Stomach smooth muscle (tissue), 2 donors: Measurements from ENCODE around the gene EYS.
A peak's percentile ranks its signal among the peaks of the same experiment; 100 is the strongest.
"Not testable (repeated sequence)": the region's sequence is repeated elsewhere in the genome, so short reads cannot be mapped to it uniquely, and the experiment has no call there.

Experiments used
- H3K27ac ChIP-seq: one replicate; pipeline ENCODE4 v1.7.0; 2013; ENCODE audit warnings: mild to moderate bottlenecking, low read length, inconsistent platforms
- H3K27me3 ChIP-seq, 2 donors: one replicate each; pipeline ENCODE4 v1.7.0; 2013; ENCODE audit warnings: low read length in 2 of 2; ENCODE audit not compliant: insufficient read depth in 2 of 2, control insufficient read depth in 1 of 2
- H3K36me3 ChIP-seq, 2 donors: one replicate each; pipeline ENCODE4 v1.7.0; 2013; ENCODE audit warnings: low read length in 2 of 2; ENCODE audit not compliant: control insufficient read depth in 2 of 2, insufficient read depth in 2 of 2
- H3K4me1 ChIP-seq: one replicate; pipeline ENCODE4 v1.7.0; 2013; ENCODE audit warnings: low read length; ENCODE audit not compliant: control insufficient read depth, insufficient read depth
- H3K4me3 ChIP-seq, 2 donors: one replicate each; pipeline ENCODE4 v1.7.0; 2013; ENCODE audit warnings: low read length in 2 of 2
- H3K9ac ChIP-seq, 2 donors: one replicate each; pipeline ENCODE4 v1.7.0; 2013; ENCODE audit warnings: low read length in 2 of 2, mild to moderate bottlenecking in 1 of 2
- H3K9me3 ChIP-seq, 2 donors: one replicate each; pipeline ENCODE4 v1.7.0; 2013; ENCODE audit warnings: low read length in 2 of 2; ENCODE audit not compliant: control insufficient read depth in 2 of 2
- donor health status: healthy.
- donor health status: Pancreatic carcinoma.

The EYS gene

DNA sequence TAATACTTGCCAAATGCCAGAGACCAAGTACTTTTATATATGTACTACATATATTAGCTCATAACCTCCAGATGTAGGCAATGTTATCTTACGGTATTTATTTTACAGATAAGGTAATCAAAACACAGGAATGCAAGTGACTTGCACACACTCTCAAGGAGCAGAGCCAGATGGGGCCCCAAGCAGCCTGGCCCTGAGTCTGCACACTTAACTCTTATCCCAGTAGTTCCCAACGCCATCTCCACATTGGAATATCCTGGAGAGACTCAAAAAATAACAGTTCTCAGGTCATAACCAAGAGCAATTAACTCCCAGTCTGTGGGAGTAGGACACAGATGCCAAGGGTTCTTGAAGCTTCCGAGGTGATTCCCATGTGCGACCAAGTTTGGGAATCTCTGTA lies 1672.7 kb downstream of the EYS start:
- Histone ChIP-seq H3K9me3 (no peaks in the 10 kb centered on the region), H3K4me1 (no peaks in the 10 kb centered on the region)

DNA sequence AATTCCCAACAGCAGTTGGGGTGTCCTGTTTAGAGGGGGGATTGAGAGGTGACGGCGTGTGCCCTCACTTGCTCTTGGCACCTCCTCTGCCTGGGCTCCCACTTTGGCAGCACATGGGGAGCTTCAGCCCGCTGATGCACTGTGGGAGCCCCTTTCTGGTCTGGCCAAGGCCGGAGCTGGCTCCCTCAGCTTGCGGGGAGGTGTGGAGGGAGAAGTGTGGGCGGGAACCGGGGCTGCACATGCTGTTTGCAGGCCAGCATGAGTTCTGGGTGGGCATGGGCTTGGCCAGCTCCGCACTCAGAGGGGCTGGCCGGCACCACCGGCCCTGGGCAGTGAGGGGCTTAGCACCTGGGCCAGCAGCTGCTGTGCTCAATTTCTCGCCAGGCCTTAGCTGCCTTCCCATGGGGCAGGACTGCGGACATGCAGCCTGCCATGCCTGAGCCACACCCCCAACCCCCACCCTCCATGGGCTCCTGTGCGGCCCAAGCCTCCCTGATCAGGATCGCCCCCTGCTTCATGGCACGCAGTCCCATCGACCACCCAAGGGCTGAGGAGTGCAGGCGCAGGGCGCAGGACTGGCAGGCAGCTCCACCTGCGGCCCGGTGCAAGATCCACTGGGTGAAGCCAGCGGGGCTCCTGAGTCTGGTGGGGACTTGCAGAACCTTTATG lies 1675.9 kb downstream of the EYS start:
- not testable (repeated sequence) for H3K27me3 ChIP-seq, H3K4me3 ChIP-seq, H3K36me3 ChIP-seq, H3K9me3 ChIP-seq, H3K9ac ChIP-seq, H3K4me1 ChIP-seq, H3K27ac ChIP-seq

More for the DNA sequence above, 1672.7 kb downstream of the EYS start:
- Histone ChIP-seq H3K4me3 (no peak overlapping the region), H3K9ac (no peak overlapping the region), H3K27me3 (no peaks in the 10 kb centered on the region), H3K27ac (peak overlapping the region; percentile 12), H3K36me3 (no peaks in the 10 kb centered on the region)

DNA sequence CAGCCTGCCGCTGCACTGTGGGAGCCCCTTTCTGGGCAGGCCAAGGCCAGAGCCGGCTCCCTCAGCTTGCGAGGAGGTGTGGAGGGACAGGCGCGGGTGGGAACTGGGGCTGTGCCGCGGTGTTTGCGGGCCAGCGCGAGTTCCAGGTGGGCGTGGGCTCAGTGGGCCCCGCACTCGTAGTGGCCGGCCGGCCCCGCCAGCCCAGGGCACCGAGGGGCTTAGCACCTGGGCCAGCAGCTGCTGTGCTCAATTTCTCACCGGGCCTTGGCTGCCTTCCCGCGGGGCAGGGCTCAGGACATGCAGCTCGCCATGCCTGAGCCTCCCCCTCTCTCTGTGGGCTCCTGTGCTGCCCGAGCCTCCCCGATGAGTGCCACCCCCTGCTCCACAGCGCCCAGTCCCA lies 1683.3 kb downstream of the EYS start:
- H3K9me3 ChIP-seq = no peaks in the 10 kb centered on the region
- no peak overlapping the region for H3K9ac ChIP-seq
- H3K36me3 ChIP-seq = no peaks in the 10 kb centered on the region
- H3K27me3 ChIP-seq = no peaks in the 10 kb centered on the region
- no peak overlapping the region for H3K4me3 ChIP-seq
- H3K4me1 ChIP-seq = no peaks in the 10 kb centered on the region
- no peak overlapping the region for H3K27ac ChIP-seq

DNA sequence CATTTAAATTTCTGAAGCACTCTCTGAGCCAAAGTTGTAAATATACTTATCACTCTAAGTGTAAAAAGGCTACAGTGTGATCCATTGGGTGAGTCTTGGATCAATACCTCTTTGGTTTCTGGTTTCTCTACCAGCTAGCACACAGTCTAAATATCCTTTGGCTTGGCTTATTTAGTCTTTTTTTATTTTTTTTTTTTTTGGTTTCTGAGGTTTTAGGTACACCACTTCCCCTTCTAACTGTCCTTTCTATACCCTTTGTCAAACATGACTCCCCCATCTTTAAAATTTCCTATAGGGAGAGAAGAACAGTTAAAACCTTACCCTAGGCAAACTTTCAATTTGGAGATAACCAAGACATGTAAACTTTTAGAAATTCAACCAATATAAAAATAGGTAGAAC lies 1692.4 kb downstream of the EYS start:
- no peaks in the 10 kb centered on the region for H3K4me1 ChIP-seq
- no peaks in the 10 kb centered on the region for H3K27me3 ChIP-seq
- no peaks in the 10 kb centered on the region for H3K9me3 ChIP-seq
- no peak overlapping the region for H3K9ac ChIP-seq
- H3K4me3 ChIP-seq = no peak overlapping the region
- no peaks in the 10 kb centered on the region for H3K36me3 ChIP-seq
- no peak overlapping the region for H3K27ac ChIP-seq

DNA sequence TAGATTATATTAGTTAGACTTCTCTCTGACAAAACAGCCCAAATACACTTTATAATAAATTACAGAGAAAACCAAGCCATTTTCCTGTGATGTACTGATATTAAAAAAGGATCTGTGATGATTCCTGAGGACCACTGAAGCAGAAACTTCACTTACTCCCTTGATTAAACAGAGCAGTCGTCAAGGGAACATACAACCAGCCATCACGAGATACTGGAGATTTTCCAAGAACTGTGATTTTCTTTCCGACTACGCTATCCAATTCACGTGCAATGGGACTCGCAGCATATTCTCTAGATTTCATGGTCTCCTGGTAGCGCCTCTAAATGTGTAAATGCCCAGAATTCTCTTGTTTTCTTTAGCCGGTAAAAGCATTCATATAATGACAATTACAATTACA lies 1694.0 kb downstream of the EYS start:
- H3K4me1 ChIP-seq = no peaks in the 10 kb centered on the region
- H3K36me3 ChIP-seq = no peaks in the 10 kb centered on the region
- no peak overlapping the region for H3K27ac ChIP-seq
- no peaks in the 10 kb centered on the region for H3K9me3 ChIP-seq
- no peaks in the 10 kb centered on the region for H3K27me3 ChIP-seq
- no peak overlapping the region for H3K4me3 ChIP-seq
- no peak overlapping the region for H3K9ac ChIP-seq

DNA sequence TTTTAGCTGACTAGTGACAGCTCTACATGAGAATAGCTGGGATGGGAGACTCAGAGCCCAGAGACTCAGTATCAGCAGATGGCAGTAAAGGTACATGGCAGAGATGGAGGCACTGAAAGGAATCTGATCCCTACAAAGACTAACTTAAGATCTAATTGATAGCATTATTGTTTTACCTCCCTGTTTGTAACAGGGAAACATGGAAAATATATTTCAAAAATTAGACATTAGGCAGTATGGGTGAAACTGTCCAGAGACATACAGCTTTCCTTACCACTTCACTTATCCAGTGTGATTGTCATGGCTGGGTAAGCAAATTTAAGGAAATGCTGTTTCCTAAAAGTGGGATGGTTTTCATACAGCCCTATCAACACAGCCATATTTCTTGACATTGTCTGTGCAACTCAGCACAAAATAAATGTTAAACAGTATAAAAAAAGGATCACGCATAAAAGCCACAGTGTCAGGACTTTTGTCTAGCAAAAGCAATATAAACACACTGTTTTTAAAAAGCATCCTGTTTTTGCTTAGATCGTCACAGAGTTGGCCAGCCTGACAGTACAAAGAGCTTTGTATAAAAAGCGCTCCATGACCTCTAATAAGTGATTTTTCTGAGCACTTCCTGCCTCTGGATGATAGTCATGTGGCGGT lies 1694.5 kb downstream of the EYS start:
- Histone ChIP-seq H3K9me3 (no peaks in the 10 kb centered on the region), H3K36me3 (no peaks in the 10 kb centered on the region), H3K27ac (no peak overlapping the region), H3K4me1 (no peaks in the 10 kb centered on the region), H3K4me3 (no peak overlapping the region), H3K27me3 (no peaks in the 10 kb centered on the region), H3K9ac (no peak overlapping the region)

DNA sequence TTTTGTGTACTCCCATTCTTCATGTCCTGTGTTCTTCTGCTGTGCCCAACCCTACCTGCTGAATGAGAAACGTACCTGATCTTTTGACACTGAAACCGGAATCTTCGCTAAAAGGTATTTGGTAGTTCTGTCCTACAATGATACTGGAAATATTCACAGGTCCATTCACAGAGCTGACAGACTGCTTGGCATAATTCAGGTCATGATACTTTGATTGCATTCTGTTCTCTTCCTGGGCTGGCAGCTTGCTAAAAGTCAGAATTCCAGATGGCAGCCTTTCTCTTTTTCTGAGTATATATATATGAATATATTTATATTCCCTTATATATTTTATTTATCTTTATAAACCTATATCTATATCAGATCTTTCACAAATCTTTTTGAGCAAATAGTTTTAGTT lies 1696.4 kb downstream of the EYS start:
- H3K27ac ChIP-seq = no peak overlapping the region
- H3K9me3 ChIP-seq = no peaks in the 10 kb centered on the region
- no peak overlapping the region for H3K4me3 ChIP-seq
- H3K9ac ChIP-seq = no peak overlapping the region
- H3K4me1 ChIP-seq = no peaks in the 10 kb centered on the region
- no peaks in the 10 kb centered on the region for H3K36me3 ChIP-seq
- no peaks in the 10 kb centered on the region for H3K27me3 ChIP-seq

DNA sequence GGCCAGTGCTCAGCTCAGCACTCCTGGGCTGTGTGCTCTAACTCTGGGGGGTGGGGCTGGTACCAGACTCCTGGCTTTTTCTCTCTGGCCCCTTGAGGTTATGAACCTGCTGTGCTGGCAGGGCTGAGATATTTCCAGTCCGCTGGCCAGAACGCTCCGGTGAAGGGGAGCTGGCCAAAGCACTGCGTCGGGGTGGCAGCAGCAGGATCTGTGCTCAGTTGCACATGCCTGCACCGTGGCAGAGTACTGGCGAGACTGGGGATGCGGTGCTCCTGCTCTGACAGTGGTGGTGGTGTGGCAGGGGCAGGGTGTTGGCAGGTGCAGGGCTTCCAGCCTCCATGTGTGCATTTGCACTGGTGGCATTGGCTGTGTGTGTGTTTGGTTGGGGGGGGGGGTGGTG lies 1697.0 kb downstream of the EYS start:
- Histone ChIP-seq H3K27me3 (no peaks in the 10 kb centered on the region), H3K4me1 (no peaks in the 10 kb centered on the region), H3K36me3 (no peaks in the 10 kb centered on the region), H3K9ac (no peak overlapping the region), H3K9me3 (no peaks in the 10 kb centered on the region), H3K4me3 (no peak overlapping the region), H3K27ac (no peak overlapping the region)

DNA sequence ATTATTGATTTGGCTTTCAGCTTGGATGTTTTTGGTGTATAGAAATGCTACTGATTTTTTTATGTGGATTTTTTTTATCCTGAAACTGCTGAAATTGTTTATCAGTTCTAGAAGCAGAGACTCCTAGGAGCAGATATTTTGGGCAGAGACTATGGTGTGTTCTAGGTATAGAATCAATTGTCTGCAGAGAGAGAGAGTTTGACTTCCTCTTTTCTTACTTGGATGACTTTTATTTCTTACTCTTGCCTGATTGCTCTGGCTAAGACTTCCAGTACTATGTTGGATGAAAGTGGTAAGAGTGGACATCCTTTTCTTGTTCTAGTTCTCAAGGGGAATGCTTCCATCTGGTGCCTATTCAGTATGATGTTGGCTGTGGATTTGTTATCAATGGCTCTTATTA lies 1700.8 kb downstream of the EYS start:
- Histone ChIP-seq H3K4me1 (no peaks in the 10 kb centered on the region), H3K27me3 (no peaks in the 10 kb centered on the region), H3K27ac (no peak overlapping the region), H3K4me3 (no peak overlapping the region), H3K9ac (no peak overlapping the region), H3K9me3 (no peaks in the 10 kb centered on the region), H3K36me3 (no peaks in the 10 kb centered on the region)

DNA sequence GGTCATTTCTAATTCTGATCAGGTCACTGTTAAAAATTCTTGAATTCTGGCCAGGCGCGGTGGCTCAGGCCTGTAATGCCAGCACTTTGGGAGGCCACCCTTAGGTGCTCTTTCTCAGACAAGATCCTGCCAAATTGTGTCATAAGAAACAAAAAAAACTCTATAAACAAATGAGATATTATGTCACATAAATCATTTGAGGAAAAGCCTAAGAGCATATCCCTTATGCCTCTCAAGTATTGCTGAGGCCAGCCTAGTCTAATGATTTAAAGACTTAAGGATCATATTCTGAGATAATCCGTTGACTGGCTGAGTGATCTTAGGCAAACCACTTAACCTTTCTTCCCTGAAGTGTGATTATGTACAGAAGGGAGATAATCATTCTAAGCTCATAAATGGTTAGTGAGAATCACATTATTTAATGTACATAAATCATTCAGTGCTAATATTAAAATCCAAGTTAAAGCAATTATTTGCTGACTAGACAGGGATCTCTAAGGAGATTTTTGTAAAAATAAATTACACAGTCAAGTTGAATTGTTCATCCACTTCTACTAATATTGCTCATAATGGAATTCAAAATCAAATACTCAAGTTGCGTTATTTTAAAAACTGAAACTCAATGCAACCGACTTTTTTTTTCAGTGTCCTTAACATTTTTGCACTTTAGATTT lies 1706.1 kb downstream of the EYS start:
- H3K36me3 ChIP-seq = no peaks in the 10 kb centered on the region
- H3K27me3 ChIP-seq = no peaks in the 10 kb centered on the region

DNA sequence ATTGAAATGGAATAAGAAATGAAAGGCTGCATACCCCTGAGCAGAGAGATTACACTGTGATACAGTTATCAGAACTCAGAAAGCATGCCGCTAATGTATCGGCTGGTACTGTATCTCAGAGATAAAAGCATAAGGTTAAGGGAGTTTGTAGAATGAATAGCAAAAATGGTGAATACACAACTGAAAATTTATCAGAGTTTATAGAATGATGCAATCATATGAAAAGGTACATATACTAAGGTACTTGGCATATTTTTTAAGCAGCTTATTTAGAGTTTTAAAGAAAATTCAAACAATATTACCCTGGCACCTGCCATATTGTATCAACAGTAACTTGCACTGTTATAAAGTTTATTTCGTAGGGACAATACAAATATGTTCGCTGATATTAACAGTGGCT lies 1707.4 kb downstream of the EYS start:
- Histone ChIP-seq H3K36me3 (no peaks in the 10 kb centered on the region), H3K9me3 (no peaks in the 10 kb centered on the region), H3K27ac (no peak overlapping the region), H3K4me3 (no peak overlapping the region), H3K4me1 (no peaks in the 10 kb centered on the region), H3K27me3 (no peaks in the 10 kb centered on the region), H3K9ac (no peak overlapping the region)

More for the DNA sequence above, 1706.1 kb downstream of the EYS start:
- Histone ChIP-seq H3K9ac (no peak overlapping the region), H3K4me3 (no peak overlapping the region), H3K27ac (no peak overlapping the region), H3K9me3 (no peaks in the 10 kb centered on the region), H3K4me1 (no peaks in the 10 kb centered on the region)
